NK-92 treated with Interleukin-12 subunit alpha and Interleukin-12 subunit beta, amount 100 ng/mL, for 24 hours (cell line): Measurements from ENCODE around the gene FAXC.
"Not testable (repeated sequence)": the region's sequence is repeated elsewhere in the genome, so short reads cannot be mapped to it uniquely, and the experiment has no call there.

ENCODE experiments used
- DNase-seq: peaks from one replicate; lab custom pipeline; 2025; lab: John Stamatoyannopoulos, UW

FAXC gene

DNA sequence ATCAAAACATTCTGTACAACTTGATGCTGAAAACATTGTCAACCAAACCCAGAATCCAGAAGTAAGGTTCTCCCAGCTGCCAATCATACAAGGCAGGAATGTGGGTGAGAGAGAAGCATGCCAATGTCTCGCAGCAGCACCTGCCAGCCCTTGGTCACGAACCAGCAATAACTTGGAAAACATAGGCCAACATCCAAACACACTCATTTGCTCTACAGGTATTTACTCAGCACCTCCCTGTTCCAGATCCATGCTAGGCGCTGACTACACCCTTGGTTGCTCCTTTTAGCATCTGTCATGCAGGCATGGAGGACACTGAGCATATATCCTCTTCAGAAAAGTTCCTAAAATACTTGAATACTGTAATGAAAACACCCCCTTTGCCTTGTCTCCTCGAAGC is 63.6 kb downstream of the FAXC start:
- no peak for DNase-seq

DNA sequence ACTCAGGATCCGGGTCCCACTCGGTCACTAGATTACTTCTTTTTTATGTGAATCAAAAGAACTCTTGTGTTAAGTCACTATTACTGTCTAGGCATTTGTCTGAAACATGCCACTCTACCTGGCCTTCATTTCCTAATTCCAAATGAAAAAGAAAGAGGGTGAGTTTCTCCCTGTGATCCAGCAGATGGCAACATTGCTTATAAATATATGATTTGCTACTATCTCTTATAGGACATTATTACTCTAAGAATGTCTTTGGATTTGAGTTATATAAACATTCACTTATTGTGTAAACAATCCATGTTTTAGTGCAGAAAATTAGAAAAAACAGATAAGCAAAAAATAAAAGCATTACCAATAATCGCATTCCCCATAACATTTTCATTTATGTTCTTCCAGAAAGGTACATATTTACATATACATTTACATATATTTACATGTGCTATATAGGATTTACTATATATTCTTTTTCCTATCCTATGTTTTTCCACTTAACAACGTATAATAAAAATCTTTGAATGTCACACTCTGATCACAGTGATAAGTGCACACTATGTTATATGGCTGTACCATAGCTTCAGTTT is 66.9 kb downstream of the FAXC start:
- no peak for DNase-seq

- no peak for DNase-seq
These were observed 72.7 kb downstream of the FAXC start for GRCh38 chr6:99276747-99277146.

- no peak for DNase-seq
These were observed 78.6 kb downstream of the FAXC start for GRCh38 chr6:99270826-99271225.

DNA sequence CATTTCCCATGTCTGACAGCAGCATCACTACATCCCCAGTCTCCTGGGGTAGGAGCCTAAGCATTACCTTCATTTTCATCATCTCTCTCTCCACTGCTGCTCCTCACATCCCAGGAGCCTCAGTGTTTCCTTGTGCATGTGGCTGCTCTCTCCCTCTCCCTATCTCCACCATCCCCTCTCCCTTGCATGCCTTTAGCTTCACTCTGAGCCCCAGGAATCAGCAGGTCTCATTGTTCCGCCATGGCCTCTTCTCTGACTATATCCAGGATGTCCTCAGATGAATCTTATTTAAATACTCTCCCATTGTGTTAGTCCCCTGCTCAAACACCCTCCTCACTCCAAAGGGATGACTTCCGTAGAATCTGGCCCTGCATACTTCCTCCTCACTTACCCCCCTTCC is 79.4 kb downstream of the FAXC start:
- no peak for DNase-seq

GRCh38 chr6:99269207-99269606 is 80.3 kb downstream of the FAXC start:
- no peak for DNase-seq

GRCh38 chr6:99266996-99267395 is 82.5 kb downstream of the FAXC start:
- not testable (repeated sequence) for DNase-seq

- not testable (repeated sequence) for DNase-seq
These were observed 84.0 kb downstream of the FAXC start for GRCh38 chr6:99265447-99265846.

- DNase-seq = no peak
These were observed 94.6 kb downstream of the FAXC start for GRCh38 chr6:99254616-99255550.

DNA sequence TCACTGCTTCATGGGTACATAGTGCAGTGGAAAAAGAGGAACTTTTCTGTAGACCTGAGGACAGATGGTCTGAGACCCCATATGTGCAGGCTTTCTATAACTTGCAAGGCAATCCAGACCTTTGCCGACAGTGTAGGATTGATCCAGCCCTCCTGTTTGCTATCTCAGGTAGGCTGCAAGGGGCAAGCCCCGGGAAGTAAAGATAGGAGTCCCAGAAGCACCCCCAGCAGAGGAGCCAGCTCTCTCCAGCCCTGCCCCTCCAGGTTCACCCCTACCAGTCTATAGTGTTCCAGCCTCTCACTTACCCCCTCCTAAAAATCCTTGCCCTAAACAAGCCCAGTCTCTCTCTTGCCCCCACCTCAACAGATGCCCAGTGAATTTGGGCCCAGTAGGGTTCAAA is 96.2 kb downstream of the FAXC start:
- no peak for DNase-seq

DNA sequence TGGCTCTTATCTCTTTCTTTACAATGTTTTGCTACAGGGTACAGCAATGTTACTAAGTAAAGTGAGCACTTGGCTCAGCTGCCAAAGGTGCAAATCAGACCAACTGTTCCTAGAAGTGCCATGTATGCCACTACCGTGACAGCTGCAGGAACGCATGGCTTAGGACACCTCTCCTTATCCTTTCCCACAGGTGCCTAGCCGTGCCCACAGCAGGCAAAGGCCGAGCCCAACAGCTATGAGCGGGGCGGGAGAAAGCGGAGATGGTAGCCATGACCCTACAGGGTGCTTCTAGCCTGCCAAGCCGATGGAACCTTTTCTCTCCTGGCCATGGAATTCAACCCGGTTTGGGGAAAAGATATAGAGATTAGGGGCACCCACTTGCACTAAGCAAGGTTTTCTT is 97.1 kb downstream of the FAXC start:
- no peak for DNase-seq

GRCh38 chr6:99250476-99250875 is 99.0 kb downstream of the FAXC start:
- no peak for DNase-seq

DNA sequence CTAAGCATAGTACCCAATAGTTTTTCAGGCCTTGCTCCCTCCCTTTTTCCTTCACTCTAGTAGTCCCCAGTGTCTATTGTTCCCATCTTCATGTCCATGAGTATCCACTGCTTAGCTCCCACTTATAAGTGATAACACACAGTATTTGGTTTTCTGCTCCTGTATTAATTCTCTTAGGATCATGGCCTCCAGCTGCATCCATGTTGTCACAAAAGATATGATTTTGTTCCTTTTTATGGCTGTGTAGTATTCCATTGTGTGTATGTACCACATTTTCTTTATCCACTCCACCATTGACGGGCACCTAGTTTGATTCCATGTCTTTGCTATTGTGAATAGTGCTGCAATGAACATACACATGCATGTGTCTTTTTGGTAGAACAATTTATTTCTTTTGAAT is 102.9 kb downstream of the FAXC start:
- no peak for DNase-seq

GRCh38 chr6:99241905-99242534 is 107.5 kb downstream of the FAXC start:
- DNase-seq = no peak

- DNase-seq = no peak
These were observed 113.5 kb downstream of the FAXC start for GRCh38 chr6:99236010-99236409.

DNA sequence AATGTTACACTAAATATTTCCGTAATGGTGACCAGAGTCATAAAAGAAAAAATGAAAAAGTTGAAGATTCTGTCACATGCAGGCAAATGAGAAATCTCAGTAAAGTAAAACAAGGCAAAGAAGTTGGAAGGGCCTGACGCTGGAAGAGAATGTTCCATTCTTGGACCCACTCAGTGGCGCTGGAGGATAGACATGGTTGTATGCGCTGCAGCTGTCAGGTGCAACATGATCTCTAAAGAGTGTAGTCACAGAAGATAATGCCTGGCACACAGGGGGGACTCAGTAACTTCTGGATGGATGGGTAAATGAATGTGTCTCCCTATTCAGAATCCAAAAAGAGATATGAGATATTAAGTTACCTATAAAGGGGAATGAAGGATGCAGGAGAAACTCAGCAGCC is 116.3 kb downstream of the FAXC start:
- DNase-seq = no peak

GRCh38 chr6:99232056-99232455 is 117.4 kb downstream of the FAXC start:
- DNase-seq = no peak

DNA sequence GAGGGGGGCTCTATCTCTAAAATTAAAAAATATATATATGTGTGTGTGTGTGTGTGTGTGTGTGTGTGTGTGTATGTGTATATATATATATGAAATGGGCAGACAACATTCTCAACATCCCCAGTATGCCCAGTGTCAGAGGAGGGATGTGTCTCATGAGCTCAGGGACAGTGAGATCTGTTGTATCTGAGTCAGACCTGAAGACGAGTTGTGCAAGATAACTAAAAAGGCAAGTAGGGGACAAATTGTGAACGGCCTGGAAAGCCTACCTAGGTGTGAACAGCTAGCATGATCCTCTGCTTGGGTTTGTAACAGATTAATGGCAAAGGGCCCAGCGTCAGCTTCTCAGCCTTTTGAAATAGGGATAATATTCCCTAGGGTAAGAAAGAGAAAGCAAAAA is 124.3 kb downstream of the FAXC start:
- no peak for DNase-seq
